Smooth muscle cell (in vitro differentiated cells): ENCODE measurements around the gene PHF14. TPM values are rescaled to one million over a fixed set of nuclear protein-coding genes. Genes with fewer than 3 reads are reported as not detected.

Experiments
- DNase-seq: peaks from one replicate; lab custom pipeline; 2025; ENCODE audit not compliant: unreplicated experiment; lab: John Stamatoyannopoulos, UW
- H2AFZ ChIP-seq: fragments of 200-600 bp; sonication (generic); 2 replicates; pipeline ENCODE4 v1.6.0; 2016; ENCODE audit warnings: antibody characterized with exemption, low read depth, mild to moderate bottlenecking
- H3F3A ChIP-seq: fragments of 200-600 bp; sonication (generic); 2 replicates; pipeline ENCODE4 v1.6.0; 2017; ENCODE audit warnings: antibody characterized with exemption, low read depth
- H3K27ac ChIP-seq: fragments of 200-600 bp; sonication (generic); 2 replicates; pipeline ENCODE4 v1.5.1; 2016; ENCODE audit warnings: low read depth, mild to moderate bottlenecking
- H3K27me3 ChIP-seq: fragments of 200-600 bp; sonication (generic); 2 replicates; pipeline ENCODE4 v1.6.1; 2016; ENCODE audit warnings: low read depth, mild to moderate bottlenecking
- H3K36me3 ChIP-seq: fragments of 200-600 bp; sonication (generic); 2 replicates; pipeline ENCODE4 v1.5.1; 2016; ENCODE audit warnings: low read depth
- H3K4me1 ChIP-seq: fragments of 200-600 bp; sonication (generic); 2 replicates; pipeline ENCODE4 v1.5.1; 2016; ENCODE audit warnings: low read depth
- H3K4me2 ChIP-seq: fragments of 200-600 bp; sonication (generic); 2 replicates; pipeline ENCODE4 v1.6.0; 2016; ENCODE audit warnings: mild to moderate bottlenecking
- H3K4me3 ChIP-seq: fragments of 200-600 bp; sonication (generic); 2 replicates; pipeline ENCODE4 v1.5.1; 2016; ENCODE audit warnings: mild to moderate bottlenecking
- H3K79me2 ChIP-seq: fragments of 200-600 bp; sonication (generic); 2 replicates; pipeline ENCODE4 v1.6.0; 2016; ENCODE audit warnings: low read depth, mild to moderate bottlenecking
- H3K9ac ChIP-seq: fragments of 200-600 bp; sonication (generic); 2 replicates; pipeline ENCODE4 v1.6.0; 2016; ENCODE audit warnings: low read depth
- H3K9me3 ChIP-seq: fragments of 200-600 bp; sonication (generic); replicated peaks from 2 replicates; pipeline ENCODE4 v1.5.1; 2016; ENCODE audit warnings: low read depth
- H4K20me1 ChIP-seq: fragments of 200-600 bp; sonication (generic); 2 replicates; pipeline ENCODE4 v1.6.0; 2016; ENCODE audit warnings: low read depth
- WGBS: methylation state at CpG from one replicate; pipeline ENCODE4 v1.1.7; 2016; ENCODE audit warnings: low lambda C conversion rate; 5-methylcytosine and 5-hydroxymethylcytosine counted together
- polyA plus RNA-seq: library from polyadenylated mRNA; unstranded; fragments of >200 nt; fragmentation: Nextera tagmentation; extraction: Ambion mirVana; gene quantifications from 2 replicates; pipeline ENCODE4 v1.2.1, GENCODE V29; 2016
- total RNA-seq: library from RNA; depleted of rRNA; stranded (reverse); fragments of >200 nt; gene quantifications from 2 replicates; pipeline ENCODE4 v1.2.3, GENCODE V29; 2014
- TF ChIP-seq, protein P1 (sequence below): fragments of 200-600 bp; sonication (generic); IDR thresholded peaks from 2 replicates; pipeline ENCODE4 v1.5.1; 2017; ENCODE audit warnings: borderline replicate concordance, mild to moderate bottlenecking, antibody characterized with exemption; ENCODE audit not compliant: insufficient read depth, poor library complexity, severe bottlenecking

PHF14 gene
- total and polyA plus RNA-seq, 2 experiments from 2014 or later = 13.2 to 29.2 TPM

DNA sequence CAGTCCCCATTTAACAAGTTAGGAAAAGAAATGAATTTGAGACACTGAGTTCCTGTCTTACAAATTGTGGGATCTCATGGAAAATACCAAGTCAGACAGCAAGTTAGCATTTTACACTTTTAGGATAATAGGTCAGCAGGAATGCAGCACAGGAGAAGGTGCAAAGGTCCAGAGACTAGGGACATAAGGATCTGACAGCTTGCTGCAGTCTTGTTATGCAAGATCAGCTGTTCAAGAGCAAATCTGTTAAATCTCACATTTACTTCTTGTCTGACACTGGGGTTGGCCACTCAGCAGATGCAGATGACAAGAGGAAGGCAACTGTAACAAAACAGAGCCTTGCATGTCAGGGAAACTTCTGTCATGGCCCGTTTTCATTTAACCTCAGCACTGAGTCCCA lies 239.6 kb downstream of the PHF14 start:
- Histone ChIP-seq H3K4me1 (no peaks in the 10 kb centered on the region), H2AFZ (no peak overlapping the region), H3F3A (no peaks in the 10 kb centered on the region), H3K4me3 (no peak overlapping the region), H3K27me3 (no peaks in the 10 kb centered on the region), H3K9me3 (no peaks in the 10 kb centered on the region), H3K36me3 (no peaks in the 10 kb centered on the region), H3K27ac (no peak overlapping the region), H3K4me2 (no peak overlapping the region), H3K79me2 (no peaks in the 10 kb centered on the region), H3K9ac (no peak overlapping the region), H4K20me1 (no peaks in the 10 kb centered on the region)
- TF ChIP-seq, protein P1, sequence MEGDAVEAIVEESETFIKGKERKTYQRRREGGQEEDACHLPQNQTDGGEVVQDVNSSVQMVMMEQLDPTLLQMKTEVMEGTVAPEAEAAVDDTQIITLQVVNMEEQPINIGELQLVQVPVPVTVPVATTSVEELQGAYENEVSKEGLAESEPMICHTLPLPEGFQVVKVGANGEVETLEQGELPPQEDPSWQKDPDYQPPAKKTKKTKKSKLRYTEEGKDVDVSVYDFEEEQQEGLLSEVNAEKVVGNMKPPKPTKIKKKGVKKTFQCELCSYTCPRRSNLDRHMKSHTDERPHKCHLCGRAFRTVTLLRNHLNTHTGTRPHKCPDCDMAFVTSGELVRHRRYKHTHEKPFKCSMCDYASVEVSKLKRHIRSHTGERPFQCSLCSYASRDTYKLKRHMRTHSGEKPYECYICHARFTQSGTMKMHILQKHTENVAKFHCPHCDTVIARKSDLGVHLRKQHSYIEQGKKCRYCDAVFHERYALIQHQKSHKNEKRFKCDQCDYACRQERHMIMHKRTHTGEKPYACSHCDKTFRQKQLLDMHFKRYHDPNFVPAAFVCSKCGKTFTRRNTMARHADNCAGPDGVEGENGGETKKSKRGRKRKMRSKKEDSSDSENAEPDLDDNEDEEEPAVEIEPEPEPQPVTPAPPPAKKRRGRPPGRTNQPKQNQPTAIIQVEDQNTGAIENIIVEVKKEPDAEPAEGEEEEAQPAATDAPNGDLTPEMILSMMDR = no peak
- DNase-seq = no peak
- 48% methylated on average over 1 of the region's 1 CpG for WGBS

DNA sequence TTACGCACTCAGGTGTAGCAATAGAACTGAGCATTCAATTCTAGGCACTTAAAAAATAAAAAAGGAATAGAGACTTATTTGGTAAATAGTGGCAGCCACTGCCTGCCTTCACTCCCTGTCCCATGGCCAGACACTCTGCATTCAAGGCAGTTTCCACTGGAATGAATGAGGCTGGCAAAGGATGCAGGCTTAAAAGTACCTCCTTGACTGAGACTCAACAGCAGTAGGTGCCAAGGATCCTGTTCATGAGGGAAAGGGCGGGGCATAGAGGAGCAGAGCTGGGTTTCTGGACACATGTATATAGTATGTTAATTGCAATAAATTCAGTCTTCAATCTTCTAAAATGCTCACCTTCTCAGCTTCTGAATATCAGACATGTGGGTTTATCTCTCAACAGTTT lies 242.6 kb downstream of the PHF14 start:
- no peak overlapping the region for H2AFZ ChIP-seq
- no peaks in the 10 kb centered on the region for H3K9me3 ChIP-seq
- no peaks in the 10 kb centered on the region for H3K27me3 ChIP-seq
- H3F3A ChIP-seq = no peaks in the 10 kb centered on the region
- H3K27ac ChIP-seq = no peak overlapping the region
- H3K4me1 ChIP-seq = no peaks in the 10 kb centered on the region
- H3K4me2 ChIP-seq = no peak overlapping the region
- H3K4me3 ChIP-seq = no peak overlapping the region
- no peak for DNase-seq
- H3K36me3 ChIP-seq = no peaks in the 10 kb centered on the region
- TF ChIP-seq, protein P1 = no peak
- H4K20me1 ChIP-seq = no peaks in the 10 kb centered on the region
- no peaks in the 10 kb centered on the region for H3K79me2 ChIP-seq
- 96% methylated on average over 2 of the region's 2 CpGs for WGBS
- H3K9ac ChIP-seq = no peak overlapping the region

DNA sequence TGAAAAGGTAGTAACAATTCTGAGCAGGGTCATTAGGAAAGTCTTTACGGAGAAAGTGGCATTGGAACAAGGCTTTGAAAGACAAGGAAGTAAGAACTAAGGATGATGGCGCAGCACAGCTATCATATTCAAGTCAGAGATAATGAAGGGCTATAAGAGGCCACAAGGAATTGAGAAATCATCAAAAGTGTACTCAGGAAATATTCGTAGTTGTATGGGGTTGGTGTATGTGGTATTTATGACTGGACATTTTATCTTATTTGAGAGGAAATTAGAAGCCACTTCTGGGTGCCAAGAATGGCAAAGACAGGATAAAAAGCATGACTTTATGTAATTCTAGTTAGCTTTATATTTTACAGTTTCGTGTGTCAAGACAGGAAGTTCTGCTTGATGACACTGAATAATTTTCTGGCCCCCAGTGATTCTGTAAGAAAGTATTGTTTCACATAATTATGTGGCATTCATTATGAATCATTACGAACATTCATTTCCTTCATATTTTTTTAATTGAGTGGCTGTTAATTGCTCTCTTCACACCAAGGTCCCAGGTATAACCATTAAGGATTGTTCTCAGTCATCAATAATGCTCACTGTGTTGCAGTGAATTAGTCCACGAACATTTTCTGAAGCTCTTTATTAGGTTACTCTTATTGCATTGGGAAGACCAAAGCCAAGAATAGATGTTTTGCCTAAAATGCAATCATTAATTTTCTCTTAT lies 244.3 kb downstream of the PHF14 start:
- Histone ChIP-seq H3K4me3 (no peak overlapping the region), H3K79me2 (no peaks in the 10 kb centered on the region), H2AFZ (no peak overlapping the region), H3K9me3 (no peaks in the 10 kb centered on the region), H3K27me3 (no peaks in the 10 kb centered on the region), H4K20me1 (no peaks in the 10 kb centered on the region), H3K9ac (no peak overlapping the region), H3K4me1 (no peaks in the 10 kb centered on the region), H3K27ac (no peak overlapping the region), H3F3A (no peaks in the 10 kb centered on the region), H3K36me3 (no peaks in the 10 kb centered on the region), H3K4me2 (no peak overlapping the region)
- WGBS = 94% methylated on average over 6 of the region's 6 CpGs
- TF ChIP-seq, protein P1 = no peak
- DNase-seq = no peak
